ENCODE data around the gene MKX.

- no peak for TF ChIP-seq CTCF (IDR thresholded peaks at IDR 0.05)
- no peak for TF ChIP-seq POLR2AphosphoS5 (IDR thresholded peaks at IDR 0.05; ENCODE audit: low read depth, low read length)
Measured at GRCh38 chr10:27635290-27635689, 110.3 kb downstream of the MKX start.

Measured in Panc1 (cell line).